B cell (primary cell): ENCODE data around the gene ZBTB6.

Experiments
- EZH2 ChIP-seq: IDR thresholded peaks from 2 replicates; pipeline ENCODE4 v1.6.1; 2012; ENCODE audit warnings: borderline replicate concordance, low read depth, mild to moderate bottlenecking, moderate library complexity, low read length; ENCODE audit not compliant: insufficient read depth, poor library complexity, severe bottlenecking
- TF ChIP-seq, protein P1 (sequence below): fragments of 200-600 bp; IDR thresholded peaks from one replicate; pipeline ENCODE4 v1.8.0; 2022; ENCODE audit warnings: antibody characterized with exemption, mild to moderate bottlenecking

DNA sequence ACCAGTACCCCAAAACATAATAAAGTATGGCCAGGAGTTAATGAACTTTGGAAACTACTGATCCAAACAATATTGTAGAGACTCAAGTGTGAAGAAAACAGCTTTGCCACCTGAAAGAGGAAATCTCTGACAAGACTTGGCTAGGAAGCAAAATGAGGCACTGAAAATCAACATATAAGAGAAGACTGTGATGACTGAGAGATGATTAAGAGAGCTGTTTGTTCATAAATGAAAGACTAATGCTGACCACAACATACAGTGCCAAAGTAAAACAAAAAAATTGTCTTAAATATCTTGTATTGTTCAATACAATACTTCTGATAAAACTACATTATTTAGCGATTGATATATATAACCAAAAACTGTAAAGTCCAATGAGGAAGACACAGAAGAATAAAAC is 15.2 kb downstream of the ZBTB6 start:
- TF ChIP-seq, protein P1, sequence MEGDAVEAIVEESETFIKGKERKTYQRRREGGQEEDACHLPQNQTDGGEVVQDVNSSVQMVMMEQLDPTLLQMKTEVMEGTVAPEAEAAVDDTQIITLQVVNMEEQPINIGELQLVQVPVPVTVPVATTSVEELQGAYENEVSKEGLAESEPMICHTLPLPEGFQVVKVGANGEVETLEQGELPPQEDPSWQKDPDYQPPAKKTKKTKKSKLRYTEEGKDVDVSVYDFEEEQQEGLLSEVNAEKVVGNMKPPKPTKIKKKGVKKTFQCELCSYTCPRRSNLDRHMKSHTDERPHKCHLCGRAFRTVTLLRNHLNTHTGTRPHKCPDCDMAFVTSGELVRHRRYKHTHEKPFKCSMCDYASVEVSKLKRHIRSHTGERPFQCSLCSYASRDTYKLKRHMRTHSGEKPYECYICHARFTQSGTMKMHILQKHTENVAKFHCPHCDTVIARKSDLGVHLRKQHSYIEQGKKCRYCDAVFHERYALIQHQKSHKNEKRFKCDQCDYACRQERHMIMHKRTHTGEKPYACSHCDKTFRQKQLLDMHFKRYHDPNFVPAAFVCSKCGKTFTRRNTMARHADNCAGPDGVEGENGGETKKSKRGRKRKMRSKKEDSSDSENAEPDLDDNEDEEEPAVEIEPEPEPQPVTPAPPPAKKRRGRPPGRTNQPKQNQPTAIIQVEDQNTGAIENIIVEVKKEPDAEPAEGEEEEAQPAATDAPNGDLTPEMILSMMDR, result no peak
- no peak for TF ChIP-seq EZH2
